Activated T-helper 17 cell treated with anti-CD3 and anti-CD28 coated beads, Interleukin-2, amount 50 U/mL, for 72 hours (primary cell): Measurements from ENCODE around the gene PPP3R2. TPM values are rescaled to one million over a fixed set of nuclear protein-coding genes. Genes with fewer than 3 reads are reported as not detected.
A peak's percentile ranks its signal among the peaks of the same experiment; 100 is the strongest.
"Not testable (repeated sequence)": the region's sequence is repeated elsewhere in the genome, so short reads cannot be mapped to it uniquely, and the experiment has no call there.

Source experiments
- ATAC-seq: fragments of 150-1000 bp; cut with Tn5 transposase; replicated peaks from 2 replicates; pipeline ENCODE4 v1.10.0; 2021; ENCODE audit warnings: mild to moderate bottlenecking, moderate library complexity
- H3K27ac Mint-ChIP-seq: one replicate; pipeline ENCODE4 v1.8.0; 2022; ENCODE audit warnings: mixed read lengths
- H3K27me3 Mint-ChIP-seq: one replicate; pipeline ENCODE4 v1.8.0; 2022; ENCODE audit warnings: mixed read lengths
- H3K36me3 Mint-ChIP-seq: one replicate; pipeline ENCODE4 v1.8.0; 2022; ENCODE audit warnings: low read depth, mild to moderate bottlenecking, mixed read lengths
- H3K4me1 Mint-ChIP-seq: one replicate; pipeline ENCODE4 v1.8.0; 2022; ENCODE audit warnings: mixed read lengths
- H3K4me3 Mint-ChIP-seq: one replicate; pipeline ENCODE4 v1.8.0; 2022; ENCODE audit warnings: mild to moderate bottlenecking, mixed read lengths
- H3K9me3 Mint-ChIP-seq: one replicate; pipeline ENCODE4 v1.8.0; 2022; ENCODE audit warnings: mixed read lengths
- total RNA-seq, 2 donors: library from RNA; stranded (reverse); gene quantifications; one replicate each; pipeline ENCODE4 v1.2.3, GENCODE V29; 2022

PPP3R2 gene
- total RNA-seq, 2 donors from 2014 or later, result not detected

DNA sequence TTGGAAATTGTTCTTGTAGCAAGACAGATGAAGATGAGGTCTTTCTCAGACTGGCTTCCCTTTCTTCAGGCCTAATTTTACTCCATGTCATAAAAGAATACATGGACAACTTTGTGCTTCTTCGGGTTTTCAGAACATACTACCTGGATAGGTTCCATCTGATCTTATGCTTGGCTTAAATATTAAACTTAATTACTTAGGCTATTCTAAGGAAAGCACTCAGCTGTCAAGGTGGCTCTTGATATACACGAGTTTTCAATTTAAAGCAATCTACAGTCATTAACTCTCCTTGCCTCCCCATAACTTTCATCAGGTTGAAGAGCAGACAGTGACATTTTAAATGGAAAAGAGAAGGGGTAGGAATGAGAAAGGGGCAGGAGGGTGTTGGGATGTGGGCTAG is 9.5 kb upstream of the PPP3R2 start:
- Mint-ChIP-seq H3K9me3 (no peaks in the 10 kb centered on the region), H3K4me1 (no peaks in the 10 kb centered on the region), H3K27me3 (peaks cover 10% of the 10 kb centered on the region), H3K4me3 (no peak overlapping the region), H3K27ac (no peak overlapping the region), H3K36me3 (no peaks in the 10 kb centered on the region)
- no peak for ATAC-seq

DNA sequence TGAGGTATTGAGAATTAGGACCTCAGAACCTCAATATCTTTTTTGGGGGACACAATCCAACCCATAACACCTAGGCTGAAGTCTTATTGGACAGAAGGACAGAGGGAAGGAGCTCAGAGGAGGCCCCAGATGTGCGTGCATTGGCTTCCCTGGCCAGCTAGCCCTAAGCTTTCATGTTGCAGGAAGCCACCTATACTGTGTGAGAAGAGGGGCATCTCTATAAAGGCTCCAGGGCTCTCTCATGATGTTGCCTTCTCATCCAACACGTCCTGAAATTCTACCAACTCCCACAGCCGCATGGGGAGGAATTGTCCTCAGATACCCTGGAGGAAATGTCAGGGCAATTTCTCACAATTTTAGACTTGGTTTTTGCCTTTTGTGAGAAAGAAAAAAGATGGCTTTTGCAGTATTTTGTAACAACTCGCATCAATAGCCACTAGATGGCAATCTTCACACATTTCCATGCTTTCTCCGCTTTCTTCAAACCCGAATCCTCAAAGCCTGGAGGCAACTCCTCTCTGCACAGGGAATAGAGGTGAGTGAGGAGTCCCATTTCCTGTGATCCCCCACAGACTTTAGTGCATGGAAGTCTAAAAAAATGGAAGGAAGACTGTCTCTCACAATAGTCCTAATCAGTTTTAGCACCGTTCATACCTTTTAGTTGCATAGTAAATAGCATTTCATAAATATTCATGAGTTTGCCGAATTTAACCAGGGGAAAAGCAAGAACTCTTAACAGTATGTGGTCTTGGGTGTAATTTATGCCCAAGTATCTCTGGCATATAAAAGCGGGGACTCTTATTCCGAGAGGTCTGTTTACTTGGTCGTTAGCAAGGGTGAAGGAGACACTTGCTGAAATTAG is 7.4 kb upstream of the PPP3R2 start:
- H3K4me3 Mint-ChIP-seq, result no peak overlapping the region
- H3K27ac Mint-ChIP-seq, result no peak overlapping the region
- peaks cover 6% of the 10 kb centered on the region for H3K27me3 Mint-ChIP-seq
- ATAC-seq, result no peak
- no peaks in the 10 kb centered on the region for H3K36me3 Mint-ChIP-seq
- H3K9me3 Mint-ChIP-seq, result no peaks in the 10 kb centered on the region
- H3K4me1 Mint-ChIP-seq, result no peaks in the 10 kb centered on the region

DNA sequence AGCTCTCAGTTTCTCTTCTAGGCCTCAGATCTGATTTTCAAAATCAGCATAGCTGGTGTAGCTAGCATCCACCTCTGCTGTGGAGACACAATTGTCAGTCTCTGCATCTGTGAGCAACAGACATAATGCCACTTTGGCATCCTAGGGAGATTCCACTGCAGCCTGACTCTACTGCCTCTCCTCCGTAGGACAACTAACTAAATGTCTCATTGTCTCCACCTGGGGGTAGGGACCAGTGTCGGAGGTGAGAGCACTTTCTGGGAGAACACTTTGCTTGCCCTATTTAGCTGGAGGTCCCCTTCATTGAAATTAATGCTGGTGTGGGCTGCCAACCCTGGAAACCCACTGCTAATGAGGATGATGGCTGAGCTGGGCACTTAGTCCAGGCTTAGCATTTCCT is 1.4 kb downstream of the PPP3R2 start:
- Mint-ChIP-seq H3K27ac (no peak overlapping the region), H3K27me3 (peaks cover 4% of the 10 kb centered on the region), H3K36me3 (no peaks in the 10 kb centered on the region), H3K9me3 (no peaks in the 10 kb centered on the region), H3K4me1 (no peaks in the 10 kb centered on the region), H3K4me3 (no peak overlapping the region)
- no peak for ATAC-seq

DNA sequence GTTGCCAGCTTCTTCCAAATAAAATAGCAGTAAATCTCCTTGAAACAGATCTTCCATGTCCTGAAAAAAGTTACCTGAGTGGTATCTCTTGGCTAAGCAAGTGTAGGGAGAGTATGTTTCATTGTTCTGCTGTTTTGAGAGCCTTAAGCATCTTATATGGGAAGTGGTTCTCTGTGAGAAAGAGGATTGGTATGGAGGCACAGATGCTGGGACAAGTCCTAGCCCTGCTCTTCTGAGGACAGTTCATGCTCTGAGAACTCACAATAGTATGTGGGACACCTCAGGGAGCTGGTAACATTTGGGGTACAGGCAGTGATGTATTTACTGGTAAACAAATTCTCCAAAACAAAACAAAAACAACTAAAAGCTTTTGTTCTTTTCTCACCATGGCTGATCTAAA is 2.0 kb downstream of the PPP3R2 start:
- Mint-ChIP-seq H3K4me1 (no peaks in the 10 kb centered on the region), H3K27me3 (peaks cover 4% of the 10 kb centered on the region), H3K9me3 (no peaks in the 10 kb centered on the region), H3K4me3 (no peak overlapping the region), H3K36me3 (no peaks in the 10 kb centered on the region), H3K27ac (no peak overlapping the region)
- ATAC-seq, result no peak

DNA sequence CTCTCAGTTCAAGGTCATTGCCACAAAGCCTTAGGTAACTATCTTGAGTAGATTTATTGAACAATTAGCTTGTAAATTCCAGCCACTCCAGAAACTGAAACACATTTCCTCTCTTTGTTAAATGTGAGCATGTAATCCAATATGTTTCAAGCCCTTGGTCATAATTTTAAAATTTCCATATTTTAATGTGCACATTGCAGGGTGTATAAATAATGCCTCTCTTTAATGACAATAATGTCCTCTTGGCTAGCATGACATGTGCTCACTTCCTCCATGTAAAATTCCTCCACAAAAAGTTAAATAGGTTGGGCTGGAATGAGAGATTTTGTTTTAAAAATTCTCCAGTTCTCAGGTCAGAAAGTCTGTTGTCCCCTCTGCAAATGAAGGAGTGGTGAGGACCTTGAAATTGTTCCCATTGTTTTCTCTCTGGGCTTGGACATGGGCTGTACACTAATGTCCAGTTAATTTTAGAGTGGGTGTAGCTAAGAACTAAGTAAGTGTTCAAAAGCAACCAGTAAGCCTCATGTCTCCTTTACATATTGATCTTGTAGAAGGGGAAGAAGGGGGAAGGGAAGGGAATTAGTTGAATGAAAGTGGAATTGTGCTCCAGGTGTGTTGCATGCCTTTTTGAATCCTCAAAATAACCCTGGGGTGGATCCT is 2.9 kb downstream of the PPP3R2 start:
- peaks cover 4% of the 10 kb centered on the region for H3K27me3 Mint-ChIP-seq
- no peak for ATAC-seq
- no peak overlapping the region for H3K4me3 Mint-ChIP-seq
- no peaks in the 10 kb centered on the region for H3K4me1 Mint-ChIP-seq
- no peaks in the 10 kb centered on the region for H3K9me3 Mint-ChIP-seq
- H3K27ac Mint-ChIP-seq, result no peak overlapping the region
- H3K36me3 Mint-ChIP-seq, result no peaks in the 10 kb centered on the region

DNA sequence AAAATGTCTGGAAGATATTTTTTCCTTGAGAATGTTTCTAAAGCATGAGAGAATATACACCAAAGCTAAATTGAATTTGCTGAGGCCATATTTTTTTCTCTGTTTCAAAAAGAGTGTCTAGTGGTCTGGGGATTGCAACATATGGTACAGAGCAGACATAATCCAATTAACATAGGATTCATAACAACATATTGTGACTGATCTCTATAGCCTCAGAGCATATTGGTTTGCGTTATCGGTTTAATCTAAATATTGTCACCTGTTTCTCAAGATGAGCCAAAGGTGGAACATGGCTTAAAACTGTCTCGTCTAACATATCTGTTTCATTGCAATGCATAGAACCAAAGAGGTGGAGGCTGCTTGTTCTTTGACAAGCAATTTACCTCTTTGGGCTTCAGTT is 3.9 kb downstream of the PPP3R2 start:
- ATAC-seq, result no peak
- Mint-ChIP-seq H3K4me3 (no peak overlapping the region), H3K4me1 (no peaks in the 10 kb centered on the region), H3K36me3 (no peaks in the 10 kb centered on the region), H3K27me3 (peaks cover 4% of the 10 kb centered on the region), H3K27ac (no peak overlapping the region), H3K9me3 (no peaks in the 10 kb centered on the region)

DNA sequence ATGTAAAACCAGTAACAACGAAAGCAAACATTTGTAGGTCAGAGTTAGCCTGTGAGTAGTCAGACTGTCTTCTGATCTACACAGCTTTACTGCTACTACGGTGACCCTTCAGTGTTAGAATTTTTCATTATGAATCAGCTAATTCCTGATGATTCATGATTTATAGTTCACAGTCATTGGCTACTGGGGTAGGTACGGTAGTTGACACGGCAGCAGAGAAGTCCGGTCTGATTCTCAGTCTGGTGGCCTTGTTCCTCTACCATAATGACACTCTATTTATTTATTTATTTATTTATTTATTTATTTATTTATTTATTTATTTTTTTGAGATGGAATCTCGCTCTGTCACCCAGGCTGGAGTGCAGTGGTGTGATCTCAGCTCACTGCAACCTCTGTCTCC is 4.7 kb downstream of the PPP3R2 start:
- not testable (repeated sequence) for H3K4me3 Mint-ChIP-seq, H3K4me1 Mint-ChIP-seq, H3K9me3 Mint-ChIP-seq, ATAC-seq, H3K27ac Mint-ChIP-seq, H3K27me3 Mint-ChIP-seq, H3K36me3 Mint-ChIP-seq

DNA sequence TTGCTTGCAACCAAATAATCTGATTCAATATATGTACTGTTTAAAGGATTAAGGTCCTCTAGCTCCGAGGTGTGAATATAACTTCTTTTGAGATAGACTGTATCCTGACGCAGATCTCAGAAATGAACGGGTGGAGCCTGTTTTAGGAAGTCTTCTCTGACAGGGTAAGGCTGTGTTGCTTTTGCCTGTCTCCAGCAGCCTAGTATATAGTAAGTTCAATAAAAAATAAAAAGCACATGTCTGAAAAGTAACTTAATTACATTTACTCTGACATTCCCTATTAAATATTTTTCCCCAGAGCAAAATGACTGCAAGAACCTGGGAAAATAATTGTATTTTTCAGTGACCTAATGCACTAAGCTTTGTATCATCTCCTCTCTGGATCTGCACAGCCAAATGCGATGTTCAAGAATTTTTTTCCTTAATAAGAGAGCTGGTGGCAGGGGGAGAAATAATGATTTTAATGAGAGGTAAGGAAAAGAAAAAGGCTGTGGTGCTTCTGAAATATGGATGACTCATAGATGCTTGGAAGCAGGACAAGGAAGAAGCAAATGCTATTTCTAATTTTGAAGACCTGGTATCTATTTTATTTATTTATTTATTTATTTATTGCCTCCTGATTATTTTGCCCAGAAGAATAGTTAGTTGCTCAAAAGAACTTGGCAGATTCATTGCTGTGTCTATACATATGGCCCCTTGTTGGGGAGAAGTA is 7.3 kb downstream of the PPP3R2 start:
- Mint-ChIP-seq H3K4me1 (no peaks in the 10 kb centered on the region), H3K27me3 (peaks cover 4% of the 10 kb centered on the region), H3K4me3 (no peak overlapping the region), H3K36me3 (no peaks in the 10 kb centered on the region), H3K9me3 (no peaks in the 10 kb centered on the region), H3K27ac (no peak overlapping the region)
- ATAC-seq, result no peak

DNA sequence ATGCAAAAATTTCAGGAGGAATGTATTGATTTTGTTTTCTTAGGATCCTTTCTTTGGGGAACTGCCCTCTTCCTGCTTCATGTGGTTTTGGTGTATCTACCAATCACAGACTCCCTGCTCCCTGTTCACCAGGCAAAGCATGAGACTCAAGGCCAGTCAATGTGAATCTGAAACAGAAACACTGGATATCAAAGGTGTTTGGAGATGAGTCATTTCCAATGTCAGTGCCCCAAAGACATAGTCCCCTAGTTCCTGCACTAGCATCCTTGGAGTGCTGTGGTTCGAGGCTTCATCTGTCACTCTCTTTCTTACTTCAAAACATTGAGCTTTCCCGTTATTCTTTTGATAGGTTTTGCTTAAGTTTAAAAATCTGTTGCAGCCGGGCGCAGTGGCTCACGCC is 8.1 kb downstream of the PPP3R2 start:
- H3K36me3 Mint-ChIP-seq, result no peaks in the 10 kb centered on the region
- H3K27ac Mint-ChIP-seq, result no peak overlapping the region
- H3K27me3 Mint-ChIP-seq, result peaks cover 4% of the 10 kb centered on the region
- H3K4me3 Mint-ChIP-seq, result no peak overlapping the region
- ATAC-seq, result peak; percentile 96
- no peaks in the 10 kb centered on the region for H3K9me3 Mint-ChIP-seq
- H3K4me1 Mint-ChIP-seq, result no peaks in the 10 kb centered on the region

DNA sequence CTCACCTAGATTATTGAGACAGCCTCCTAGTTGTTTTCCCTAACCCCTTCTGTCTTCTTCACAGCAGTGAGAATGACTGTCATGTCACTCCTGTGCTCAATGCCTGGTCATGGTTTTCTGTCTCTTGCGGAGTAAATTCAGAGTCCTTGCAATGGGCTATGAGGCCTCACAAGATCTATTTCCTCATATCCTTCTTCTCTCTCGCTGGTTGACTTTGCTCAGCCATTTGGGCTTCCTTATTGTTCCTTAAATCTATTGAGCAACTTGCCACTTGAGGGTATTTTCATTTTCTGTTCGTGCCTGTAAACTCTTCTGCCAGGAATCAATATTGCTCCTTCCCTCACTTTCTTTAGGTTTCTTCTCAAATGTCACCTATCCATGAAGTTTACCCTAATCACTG is 9.0 kb downstream of the PPP3R2 start:
- no peaks in the 10 kb centered on the region for H3K9me3 Mint-ChIP-seq
- no peak overlapping the region for H3K4me3 Mint-ChIP-seq
- no peak overlapping the region for H3K27ac Mint-ChIP-seq
- H3K27me3 Mint-ChIP-seq, result no peaks in the 10 kb centered on the region
- H3K36me3 Mint-ChIP-seq, result no peaks in the 10 kb centered on the region
- H3K4me1 Mint-ChIP-seq, result no peaks in the 10 kb centered on the region
- no peak for ATAC-seq

DNA sequence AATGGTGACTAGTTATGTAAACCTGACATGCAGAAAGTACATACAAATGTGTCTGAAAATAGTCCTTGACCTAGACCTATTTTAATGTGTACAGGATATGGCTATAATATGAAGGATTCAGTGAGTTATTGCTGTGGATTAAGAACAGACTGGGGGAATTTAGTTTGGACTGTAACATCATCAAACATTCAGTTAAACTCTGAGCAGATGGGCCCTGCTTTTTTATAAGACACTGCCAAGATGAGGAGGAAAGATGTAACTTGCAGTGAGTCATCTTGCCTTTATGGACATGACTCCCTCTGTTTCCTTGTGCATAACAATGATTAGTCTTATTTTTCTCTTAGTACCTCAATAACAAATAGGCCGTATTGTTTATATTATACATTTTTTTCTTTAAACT is 12.2 kb downstream of the PPP3R2 start:
- H3K27ac Mint-ChIP-seq, result no peak overlapping the region
- no peaks in the 10 kb centered on the region for H3K27me3 Mint-ChIP-seq
- no peaks in the 10 kb centered on the region for H3K9me3 Mint-ChIP-seq
- H3K4me3 Mint-ChIP-seq, result no peak overlapping the region
- no peak for ATAC-seq
- no peaks in the 10 kb centered on the region for H3K4me1 Mint-ChIP-seq
- H3K36me3 Mint-ChIP-seq, result no peaks in the 10 kb centered on the region

DNA sequence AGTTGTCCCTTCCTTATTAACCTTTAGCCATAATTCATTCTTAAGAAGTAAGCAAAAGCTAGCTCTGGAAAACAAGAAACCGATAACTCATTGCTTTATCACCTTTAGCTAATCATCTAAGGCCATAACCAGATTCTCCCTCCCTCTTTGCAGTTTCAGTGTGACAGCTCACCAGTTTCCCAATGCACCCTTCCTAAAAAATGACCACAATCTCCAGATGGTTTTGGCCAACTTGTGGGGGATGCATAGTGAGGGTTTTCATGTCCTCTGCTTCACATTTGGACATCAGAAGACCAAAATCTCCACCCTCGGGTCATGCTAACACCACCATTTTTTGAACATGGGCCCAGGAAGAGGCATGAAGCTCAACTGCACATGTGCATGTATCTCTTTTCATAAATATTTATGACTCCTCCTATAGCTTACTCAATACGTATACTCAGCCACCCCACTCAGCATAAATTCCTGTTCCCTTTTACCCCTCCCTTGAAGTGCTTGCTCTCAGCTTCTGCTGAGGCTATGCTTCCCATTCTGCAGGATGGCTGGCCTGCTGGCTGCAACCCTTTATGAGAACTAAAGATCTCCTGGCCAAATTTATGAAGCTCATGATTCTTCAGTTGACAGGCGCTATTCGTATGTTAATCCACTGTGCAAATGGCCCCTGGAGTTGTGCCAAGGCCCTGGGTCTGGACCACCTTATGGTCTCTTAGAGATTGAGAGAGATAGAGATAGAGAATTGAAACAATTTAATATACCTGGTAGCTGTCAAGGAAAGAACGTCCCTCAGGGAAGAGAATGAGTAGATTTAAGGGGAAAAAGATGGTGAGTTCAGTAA is 14.8 kb downstream of the PPP3R2 start:
- Mint-ChIP-seq H3K9me3 (no peaks in the 10 kb centered on the region), H3K4me1 (no peaks in the 10 kb centered on the region), H3K27ac (no peak overlapping the region), H3K27me3 (no peaks in the 10 kb centered on the region), H3K36me3 (no peaks in the 10 kb centered on the region), H3K4me3 (no peak overlapping the region)
- no peak for ATAC-seq

DNA sequence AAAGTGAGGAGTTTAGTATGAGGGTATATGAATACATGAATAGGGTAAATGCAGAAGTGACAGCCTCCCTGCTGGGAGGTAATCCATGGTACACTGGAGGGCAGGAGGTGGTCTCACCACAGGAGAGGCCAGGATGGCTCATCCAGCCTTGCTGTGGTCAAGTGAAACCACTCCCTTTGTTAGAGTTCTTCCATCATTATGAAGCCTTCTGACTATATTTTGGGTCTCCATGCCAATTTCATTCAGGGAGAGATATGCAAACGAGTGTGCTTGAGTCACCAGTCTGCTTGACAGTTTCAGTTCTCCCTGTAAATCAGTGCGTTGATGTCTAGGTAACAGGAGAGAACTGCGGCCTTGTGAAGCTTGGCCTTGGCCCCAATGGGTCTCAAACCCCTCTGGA is 16.4 kb downstream of the PPP3R2 start:
- Mint-ChIP-seq H3K36me3 (no peaks in the 10 kb centered on the region), H3K4me1 (peaks cover 7% of the 10 kb centered on the region), H3K27ac (no peak overlapping the region), H3K4me3 (no peak overlapping the region), H3K9me3 (no peaks in the 10 kb centered on the region), H3K27me3 (no peaks in the 10 kb centered on the region)
- ATAC-seq, result peak; percentile 31

DNA sequence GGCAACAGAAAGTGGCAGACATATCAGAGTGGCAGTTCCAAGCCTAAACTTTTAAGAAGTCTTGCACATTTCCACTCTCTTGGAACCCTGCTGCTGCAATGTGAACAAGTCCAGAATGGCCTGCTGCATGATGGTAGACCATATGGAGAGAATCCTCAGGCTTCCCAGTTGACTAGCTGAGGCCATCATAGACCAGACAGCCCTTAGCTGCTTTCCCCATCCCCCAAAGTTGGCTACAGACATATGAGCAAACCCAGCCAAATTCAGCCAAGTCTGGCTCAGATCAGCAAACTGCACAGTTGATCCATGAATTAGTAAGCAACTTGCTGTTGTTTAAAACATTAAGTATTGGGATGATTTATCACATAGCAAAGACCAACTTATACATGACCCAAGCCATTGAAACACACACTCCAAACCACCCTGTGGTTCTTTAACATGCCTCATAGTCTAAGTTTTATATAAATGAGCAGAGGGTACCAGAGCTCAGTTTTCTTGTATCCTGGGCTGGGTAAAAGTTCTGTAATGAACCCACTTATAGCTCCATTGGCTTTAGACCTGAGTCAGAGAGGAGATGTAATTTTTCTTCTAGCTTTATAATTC is 19.9 kb downstream of the PPP3R2 start:
- Mint-ChIP-seq H3K27ac (no peak overlapping the region), H3K4me3 (no peak overlapping the region), H3K9me3 (no peaks in the 10 kb centered on the region), H3K4me1 (peaks cover 26% of the 10 kb centered on the region), H3K27me3 (no peaks in the 10 kb centered on the region), H3K36me3 (peaks cover 7% of the 10 kb centered on the region)
- peak; percentile 7 for ATAC-seq
